ENCODE data around the gene ITGB3. TPM values are rescaled to one million over a fixed set of nuclear protein-coding genes. Genes with fewer than 3 reads are reported as not detected.

ITGB3 gene
- total and polyA plus RNA-seq, 9 of the 15 experiments (the other 6 are each of a cell fraction or from before 2014, with no cell fraction given) = 0.08 to 2.6 (median 0.62) TPM; not detected in 1

DNA sequence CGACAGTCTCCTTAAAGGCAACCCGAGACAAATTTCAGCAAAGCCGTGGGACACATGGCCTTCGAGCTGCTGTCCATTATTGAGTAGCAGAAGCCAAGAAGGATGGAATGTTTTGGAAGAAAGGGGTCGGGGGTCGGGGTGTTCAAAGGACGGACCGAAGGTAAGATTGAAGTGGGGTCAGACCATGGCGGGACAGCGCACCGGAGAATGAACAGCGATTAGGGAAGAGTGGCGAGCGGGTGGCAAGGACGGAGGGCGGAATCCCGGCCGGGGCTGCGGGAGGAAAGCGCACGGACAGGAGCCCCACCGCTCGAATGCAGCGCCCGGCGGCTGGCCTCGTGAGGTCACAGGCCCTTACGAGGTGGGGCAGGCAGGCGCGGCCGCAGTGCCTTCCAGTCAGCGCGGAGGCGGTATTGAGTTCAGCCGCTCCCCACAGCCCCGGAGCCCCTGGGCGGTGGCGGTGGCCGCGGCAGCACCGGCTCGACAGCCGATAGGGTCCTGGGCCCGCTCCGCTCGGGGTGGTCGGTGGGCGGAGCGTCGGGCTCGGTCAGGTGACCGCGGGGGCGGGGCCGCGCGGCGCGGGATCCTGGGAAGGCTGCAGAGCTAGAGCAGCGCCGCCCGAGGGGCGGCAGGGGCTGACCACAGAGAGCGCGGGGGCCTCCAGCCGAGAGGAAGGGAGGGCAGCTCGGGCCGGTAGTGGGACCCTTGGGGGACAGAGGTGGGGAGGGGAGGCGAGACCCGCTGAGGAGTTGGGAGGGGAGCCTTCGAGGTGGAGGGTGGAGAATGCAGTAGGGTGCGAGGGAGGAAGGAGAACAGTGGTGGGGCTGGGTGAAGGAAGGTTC, 70.0 kb downstream of the ITGB3 start, which contains the start of gene EFCAB13 (continued):
- TF ChIP-seq, protein P1, sequence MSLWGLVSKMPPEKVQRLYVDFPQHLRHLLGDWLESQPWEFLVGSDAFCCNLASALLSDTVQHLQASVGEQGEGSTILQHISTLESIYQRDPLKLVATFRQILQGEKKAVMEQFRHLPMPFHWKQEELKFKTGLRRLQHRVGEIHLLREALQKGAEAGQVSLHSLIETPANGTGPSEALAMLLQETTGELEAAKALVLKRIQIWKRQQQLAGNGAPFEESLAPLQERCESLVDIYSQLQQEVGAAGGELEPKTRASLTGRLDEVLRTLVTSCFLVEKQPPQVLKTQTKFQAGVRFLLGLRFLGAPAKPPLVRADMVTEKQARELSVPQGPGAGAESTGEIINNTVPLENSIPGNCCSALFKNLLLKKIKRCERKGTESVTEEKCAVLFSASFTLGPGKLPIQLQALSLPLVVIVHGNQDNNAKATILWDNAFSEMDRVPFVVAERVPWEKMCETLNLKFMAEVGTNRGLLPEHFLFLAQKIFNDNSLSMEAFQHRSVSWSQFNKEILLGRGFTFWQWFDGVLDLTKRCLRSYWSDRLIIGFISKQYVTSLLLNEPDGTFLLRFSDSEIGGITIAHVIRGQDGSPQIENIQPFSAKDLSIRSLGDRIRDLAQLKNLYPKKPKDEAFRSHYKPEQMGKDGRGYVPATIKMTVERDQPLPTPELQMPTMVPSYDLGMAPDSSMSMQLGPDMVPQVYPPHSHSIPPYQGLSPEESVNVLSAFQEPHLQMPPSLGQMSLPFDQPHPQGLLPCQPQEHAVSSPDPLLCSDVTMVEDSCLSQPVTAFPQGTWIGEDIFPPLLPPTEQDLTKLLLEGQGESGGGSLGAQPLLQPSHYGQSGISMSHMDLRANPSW (CRISPR knock-in tag; IDR thresholded peaks at IDR 0.05) = no peak
- TF ChIP-seq, protein P2, sequence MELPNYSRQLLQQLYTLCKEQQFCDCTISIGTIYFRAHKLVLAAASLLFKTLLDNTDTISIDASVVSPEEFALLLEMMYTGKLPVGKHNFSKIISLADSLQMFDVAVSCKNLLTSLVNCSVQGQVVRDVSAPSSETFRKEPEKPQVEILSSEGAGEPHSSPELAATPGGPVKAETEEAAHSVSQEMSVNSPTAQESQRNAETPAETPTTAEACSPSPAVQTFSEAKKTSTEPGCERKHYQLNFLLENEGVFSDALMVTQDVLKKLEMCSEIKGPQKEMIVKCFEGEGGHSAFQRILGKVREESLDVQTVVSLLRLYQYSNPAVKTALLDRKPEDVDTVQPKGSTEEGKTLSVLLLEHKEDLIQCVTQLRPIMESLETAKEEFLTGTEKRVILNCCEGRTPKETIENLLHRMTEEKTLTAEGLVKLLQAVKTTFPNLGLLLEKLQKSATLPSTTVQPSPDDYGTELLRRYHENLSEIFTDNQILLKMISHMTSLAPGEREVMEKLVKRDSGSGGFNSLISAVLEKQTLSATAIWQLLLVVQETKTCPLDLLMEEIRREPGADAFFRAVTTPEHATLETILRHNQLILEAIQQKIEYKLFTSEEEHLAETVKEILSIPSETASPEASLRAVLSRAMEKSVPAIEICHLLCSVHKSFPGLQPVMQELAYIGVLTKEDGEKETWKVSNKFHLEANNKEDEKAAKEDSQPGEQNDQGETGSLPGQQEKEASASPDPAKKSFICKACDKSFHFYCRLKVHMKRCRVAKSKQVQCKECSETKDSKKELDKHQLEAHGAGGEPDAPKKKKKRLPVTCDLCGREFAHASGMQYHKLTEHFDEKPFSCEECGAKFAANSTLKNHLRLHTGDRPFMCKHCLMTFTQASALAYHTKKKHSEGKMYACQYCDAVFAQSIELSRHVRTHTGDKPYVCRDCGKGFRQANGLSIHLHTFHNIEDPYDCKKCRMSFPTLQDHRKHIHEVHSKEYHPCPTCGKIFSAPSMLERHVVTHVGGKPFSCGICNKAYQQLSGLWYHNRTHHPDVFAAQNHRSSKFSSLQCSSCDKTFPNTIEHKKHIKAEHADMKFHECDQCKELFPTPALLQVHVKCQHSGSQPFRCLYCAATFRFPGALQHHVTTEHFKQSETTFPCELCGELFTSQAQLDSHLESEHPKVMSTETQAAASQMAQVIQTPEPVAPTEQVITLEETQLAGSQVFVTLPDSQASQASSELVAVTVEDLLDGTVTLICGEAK (IDR thresholded peaks at IDR 0.05) = peak; percentile 63; the same call in 1 of the 2 replicates
- TF ChIP-seq, protein P2 (CRISPR knock-in tag; IDR thresholded peaks at IDR 0.05) = no peak
- no peak for TF ChIP-seq ZNF76 (CRISPR knock-in tag; IDR thresholded peaks at IDR 0.05; ENCODE audit: borderline replicate concordance)
